Astrocyte of the cerebellum (primary cell): ENCODE measurements around the gene BRICD5.

ENCODE experiments used
- DNase-seq: peaks from one replicate; pipeline ENCODE4 v3.0.0-alpha.2; 2011; ENCODE audit warnings: low read depth
- H3K4me3 ChIP-seq: 2 replicates; pipeline ENCODE4 v1.5.1; 2011; ENCODE audit warnings: mild to moderate bottlenecking, low read depth, low read length, moderate library complexity
- in situ Hi-C: cut with HindIII; loops from 2 replicates; pipeline ENCODE4 v1.10.0; 2017; ENCODE audit warnings: low sequenced_read_pairs
- TF ChIP-seq, protein P1 (sequence below): IDR thresholded peaks from 2 replicates; pipeline ENCODE4 v1.5.1; 2012; ENCODE audit warnings: low read length, low read depth, moderate library complexity, mild to moderate bottlenecking; ENCODE audit errors: missing control alignments

Gene BRICD5

GRCh38 chr16:2232094-2232990 lies 21.7 kb upstream of the BRICD5 start:
- H3K4me3 ChIP-seq: no peak overlapping the region
- no peak for DNase-seq
- in situ Hi-C loops: no loop called here
- TF ChIP-seq, protein P1, sequence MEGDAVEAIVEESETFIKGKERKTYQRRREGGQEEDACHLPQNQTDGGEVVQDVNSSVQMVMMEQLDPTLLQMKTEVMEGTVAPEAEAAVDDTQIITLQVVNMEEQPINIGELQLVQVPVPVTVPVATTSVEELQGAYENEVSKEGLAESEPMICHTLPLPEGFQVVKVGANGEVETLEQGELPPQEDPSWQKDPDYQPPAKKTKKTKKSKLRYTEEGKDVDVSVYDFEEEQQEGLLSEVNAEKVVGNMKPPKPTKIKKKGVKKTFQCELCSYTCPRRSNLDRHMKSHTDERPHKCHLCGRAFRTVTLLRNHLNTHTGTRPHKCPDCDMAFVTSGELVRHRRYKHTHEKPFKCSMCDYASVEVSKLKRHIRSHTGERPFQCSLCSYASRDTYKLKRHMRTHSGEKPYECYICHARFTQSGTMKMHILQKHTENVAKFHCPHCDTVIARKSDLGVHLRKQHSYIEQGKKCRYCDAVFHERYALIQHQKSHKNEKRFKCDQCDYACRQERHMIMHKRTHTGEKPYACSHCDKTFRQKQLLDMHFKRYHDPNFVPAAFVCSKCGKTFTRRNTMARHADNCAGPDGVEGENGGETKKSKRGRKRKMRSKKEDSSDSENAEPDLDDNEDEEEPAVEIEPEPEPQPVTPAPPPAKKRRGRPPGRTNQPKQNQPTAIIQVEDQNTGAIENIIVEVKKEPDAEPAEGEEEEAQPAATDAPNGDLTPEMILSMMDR: no peak

DNA sequence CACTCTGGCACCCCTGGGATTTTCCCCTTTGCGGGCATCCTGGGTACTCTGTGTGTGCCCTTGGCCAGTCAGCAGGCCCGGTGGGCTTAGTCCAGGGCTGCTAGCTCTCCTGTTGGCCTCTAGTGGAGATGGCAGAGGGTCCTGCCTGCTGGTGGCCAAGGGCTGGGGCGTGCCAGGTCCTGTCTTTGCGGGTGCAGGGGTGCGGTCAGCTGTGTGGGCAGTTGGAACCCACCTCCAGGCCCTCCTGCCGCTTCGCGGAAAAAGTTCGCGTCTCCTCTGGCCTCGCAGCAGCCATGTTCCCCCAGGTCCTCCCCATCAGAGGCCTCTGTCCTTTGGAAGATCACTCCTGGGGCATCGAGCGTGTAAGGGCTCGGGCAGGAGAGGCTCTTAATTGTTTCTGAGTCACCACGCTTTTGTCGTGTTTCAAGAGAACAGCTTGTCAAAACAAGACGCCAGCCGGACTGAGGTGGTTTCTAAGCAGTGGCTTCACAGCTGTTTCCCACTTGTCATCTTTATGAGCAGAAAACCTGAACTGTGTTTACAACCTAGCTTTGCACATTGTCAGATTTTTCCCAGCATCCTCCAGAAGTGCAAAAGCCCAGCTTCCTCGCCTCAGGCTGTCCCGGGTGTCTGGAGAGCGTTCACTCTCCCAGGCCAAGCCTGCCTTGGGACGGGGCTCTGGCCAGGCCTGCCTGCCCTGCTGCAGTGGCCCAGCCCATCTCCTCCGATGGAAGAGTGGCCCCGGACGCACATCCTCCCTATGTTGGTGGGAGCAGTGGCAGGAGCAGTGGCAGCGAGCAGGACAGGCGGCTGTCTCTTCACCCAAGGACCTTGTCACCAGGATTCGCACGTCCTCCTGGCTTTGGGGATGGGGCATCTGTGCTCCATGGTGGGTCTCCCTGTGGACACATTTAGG lies 20.6 kb upstream of the BRICD5 start:
- no peak for DNase-seq
- in situ Hi-C loops: no loop called here
- TF ChIP-seq, protein P1: no peak
- no peak overlapping the region for H3K4me3 ChIP-seq

GRCh38 chr16:2230376-2230775 lies 19.7 kb upstream of the BRICD5 start:
- in situ Hi-C loops: no loop called here
- no peak overlapping the region for H3K4me3 ChIP-seq
- DNase-seq: no peak
- TF ChIP-seq, protein P1: no peak

DNA sequence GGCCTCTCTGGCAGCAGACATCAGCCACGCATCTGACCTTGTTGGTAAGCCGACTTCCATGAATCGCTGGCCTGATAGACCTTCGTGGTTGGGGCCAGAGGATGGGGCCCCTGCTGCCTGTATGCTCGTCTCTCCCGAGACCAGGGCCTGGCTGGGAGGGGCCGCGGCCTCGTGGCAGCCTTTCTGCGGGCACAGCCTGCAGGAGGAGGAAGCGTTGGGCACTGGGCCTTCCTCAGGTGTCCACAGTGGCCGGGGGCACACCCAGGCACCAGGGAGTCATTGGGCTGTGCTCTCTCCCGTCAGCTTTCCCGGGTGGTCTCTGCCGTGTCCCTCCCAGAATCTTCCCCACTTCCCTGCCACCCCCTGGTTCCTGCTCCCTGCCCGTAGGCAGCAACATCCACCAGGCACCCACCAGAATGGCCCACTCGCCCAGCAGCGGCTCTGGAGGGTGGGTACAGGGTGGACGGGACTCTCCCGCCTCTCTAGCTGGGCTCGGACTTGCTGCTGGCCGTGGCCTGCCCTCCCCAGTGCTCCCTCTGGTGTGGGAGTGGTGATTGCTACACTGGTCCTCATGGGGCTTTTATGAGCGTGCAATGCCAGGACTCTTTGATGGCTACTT lies 19.1 kb upstream of the BRICD5 start:
- H3K4me3 ChIP-seq: no peak overlapping the region
- no peak for DNase-seq
- TF ChIP-seq, protein P1: no peak
- in situ Hi-C loops: no loop called here

- DNase-seq: no peak
- H3K4me3 ChIP-seq: no peak overlapping the region
- TF ChIP-seq, protein P1: no peak
- in situ Hi-C loops: no loop called here
Observed at GRCh38 chr16:2229091-2229490, 18.4 kb upstream of the BRICD5 start.

GRCh38 chr16:2228161-2228824 lies 17.6 kb upstream of the BRICD5 start:
- in situ Hi-C loops: no loop called here
- TF ChIP-seq, protein P1: no peak
- no peak overlapping the region for H3K4me3 ChIP-seq
- DNase-seq: no peak
